Neural crest cell (in vitro differentiated cells): ENCODE measurements around the gene ANKH. TPM values are rescaled to one million over a fixed set of nuclear protein-coding genes. Genes with fewer than 3 reads are reported as not detected.

ENCODE experiments used
- DNase-seq: peaks from one replicate; pipeline ENCODE4 v3.0.0; 2021; ENCODE audit warnings: low read depth, mixed read lengths, low spot score
- H3K27ac Mint-ChIP-seq: one replicate; pipeline ENCODE4 v1.8.0; 2021; ENCODE audit warnings: mild to moderate bottlenecking, mixed read lengths; ENCODE audit not compliant: unreplicated experiment
- H3K27me3 Mint-ChIP-seq: 2 replicates; pipeline ENCODE4 v1.8.0; 2021; ENCODE audit warnings: low read depth, mild to moderate bottlenecking, mixed read lengths
- H3K36me3 Mint-ChIP-seq: 2 replicates; pipeline ENCODE4 v1.8.0; 2021; ENCODE audit warnings: low read depth, mild to moderate bottlenecking, mixed read lengths
- H3K4me1 Mint-ChIP-seq: 2 replicates; pipeline ENCODE4 v1.8.0; 2021; ENCODE audit warnings: mixed read lengths
- H3K4me3 Mint-ChIP-seq: one replicate; pipeline ENCODE4 v1.8.0; 2021; ENCODE audit warnings: mild to moderate bottlenecking, mixed read lengths
- H3K9me3 Mint-ChIP-seq: 2 replicates; pipeline ENCODE4 v1.8.0; 2021; ENCODE audit warnings: mixed read lengths
- CTCF ChIP-seq: fragments of 200-600 bp; sonication (generic); conservative IDR thresholded peaks from 2 replicates; pipeline ENCODE4 v1.5.0; 2021; ENCODE audit warnings: antibody characterized with exemption, mild to moderate bottlenecking
- total RNA-seq: library from RNA; stranded (reverse); gene quantifications from 2 replicates; pipeline ENCODE4 v1.2.1, GENCODE V29; 2021

The ANKH gene
- total RNA-seq, 1 donor from 2014 or later: 28.6 TPM

- Mint-ChIP-seq H3K36me3 (peaks cover 44% of the 10 kb centered on the region), H3K27ac (no peak overlapping the region), H3K4me3 (no peak overlapping the region), H3K4me1 (peaks cover 13% of the 10 kb centered on the region), H3K27me3 (no peaks in the 10 kb centered on the region), H3K9me3 (no peaks in the 10 kb centered on the region)
- no peak for DNase-seq
- no peak for TF ChIP-seq CTCF
These were observed 159.4 kb downstream of the ANKH start for GRCh38 chr5:14712131-14712530.

- H3K27ac Mint-ChIP-seq: peak overlapping the region; percentile 89
- H3K36me3 Mint-ChIP-seq: peaks cover 36% of the 10 kb centered on the region
- no peaks in the 10 kb centered on the region for H3K9me3 Mint-ChIP-seq
- peaks cover 13% of the 10 kb centered on the region for H3K4me1 Mint-ChIP-seq
- no peak for DNase-seq
- TF ChIP-seq CTCF: no peak
- H3K27me3 Mint-ChIP-seq: no peaks in the 10 kb centered on the region
- H3K4me3 Mint-ChIP-seq: no peak overlapping the region
These were observed 161.1 kb downstream of the ANKH start for GRCh38 chr5:14710313-14710994.

- Mint-ChIP-seq H3K27ac (peak overlapping the region; percentile 50), H3K36me3 (peaks cover 35% of the 10 kb centered on the region)
- no peak for TF ChIP-seq CTCF
These were observed 163.0 kb downstream of the ANKH start for GRCh38 chr5:14708551-14708950.

GRCh38 chr5:14707811-14708390 is 163.7 kb downstream of the ANKH start:
- no peaks in the 10 kb centered on the region for H3K27me3 Mint-ChIP-seq
- H3K4me3 Mint-ChIP-seq: no peak overlapping the region
- peaks cover 36% of the 10 kb centered on the region for H3K36me3 Mint-ChIP-seq
- no peak overlapping the region for H3K27ac Mint-ChIP-seq
- peaks cover 13% of the 10 kb centered on the region for H3K4me1 Mint-ChIP-seq
- no peaks in the 10 kb centered on the region for H3K9me3 Mint-ChIP-seq
- TF ChIP-seq CTCF: no peak
- no peak for DNase-seq

More at GRCh38 chr5:14708551-14708950, 163.0 kb downstream of the ANKH start:
- Mint-ChIP-seq H3K9me3 (no peaks in the 10 kb centered on the region), H3K4me1 (peaks cover 13% of the 10 kb centered on the region), H3K27me3 (no peaks in the 10 kb centered on the region), H3K4me3 (no peak overlapping the region)
- DNase-seq: no peak

- H3K9me3 Mint-ChIP-seq: no peaks in the 10 kb centered on the region
- H3K4me1 Mint-ChIP-seq: peaks cover 13% of the 10 kb centered on the region
- no peak for TF ChIP-seq CTCF
- H3K27ac Mint-ChIP-seq: no peak overlapping the region
- H3K4me3 Mint-ChIP-seq: no peak overlapping the region
- no peaks in the 10 kb centered on the region for H3K27me3 Mint-ChIP-seq
- DNase-seq: no peak
- H3K36me3 Mint-ChIP-seq: peaks cover 27% of the 10 kb centered on the region
These were observed 165.0 kb downstream of the ANKH start for GRCh38 chr5:14706615-14707021.
